Left ventricle myocardium inferior (tissue), 1 donor: ENCODE results near the gene GBF1. TPM values are rescaled to one million over a fixed set of nuclear protein-coding genes. Genes with fewer than 3 reads are reported as not detected.
A peak's percentile ranks its signal among the peaks of the same experiment; 100 is the strongest.

ENCODE experiments used
- DNase-seq: peaks from one replicate; pipeline ENCODE4 v3.0.0-alpha.2; 2020
- H3K27ac ChIP-seq: fragments of 200-600 bp; replicated peaks from 2 replicates; pipeline ENCODE4 v1.8.0; 2021
- H3K27me3 ChIP-seq: fragments of 200-600 bp; 2 replicates; pipeline ENCODE4 v1.8.0; 2021; ENCODE audit warnings: low read depth
- H3K36me3 ChIP-seq: fragments of 200-600 bp; 2 replicates; pipeline ENCODE4 v1.8.0; 2021
- H3K4me1 ChIP-seq: fragments of 200-600 bp; 2 replicates; pipeline ENCODE4 v1.8.0; 2021
- H3K4me3 ChIP-seq: fragments of 200-600 bp; 2 replicates; pipeline ENCODE4 v1.8.0; 2021; ENCODE audit warnings: mild to moderate bottlenecking, moderate library complexity
- H3K9me3 ChIP-seq: fragments of 200-600 bp; replicated peaks from 2 replicates; pipeline ENCODE4 v1.8.0; 2021
- CTCF ChIP-seq: fragments of 200-600 bp; IDR thresholded peaks from 2 replicates; pipeline ENCODE4 v1.8.0; 2021; ENCODE audit warnings: antibody characterized with exemption, mild to moderate bottlenecking, borderline replicate concordance
- intact Hi-C: fragments of 100-400 bp; cut with micrococcal nuclease; formaldehyde crosslinking; loops from one replicate; pipeline ENCODE4 v1.11.0; 2022
- total RNA-seq: library from RNA; stranded (reverse); fragmentation: NEBNext Ultra II Directional; extraction: Animal tissue kit (Norgen Biotek cat#: 25700); gene quantifications from one replicate; pipeline ENCODE4 v1.2.1, GENCODE V29; 2021
- donor health status: DM: no; HTN: yes; CAD: no; lungs with severe emphysema.

The GBF1 gene
- total RNA-seq, 1 donor from 2014 or later = 43.2 TPM

- peaks cover 33% of the 10 kb centered on the region for H3K36me3 ChIP-seq
- H3K4me1 ChIP-seq = peaks cover 21% of the 10 kb centered on the region
- TF ChIP-seq CTCF = no peak
- H3K9me3 ChIP-seq = no peaks in the 10 kb centered on the region
- no peak overlapping the region for H3K27ac ChIP-seq
- no peak overlapping the region for H3K4me3 ChIP-seq
- H3K27me3 ChIP-seq = peaks cover 1% of the 10 kb centered on the region
- intact Hi-C loops = no loop called here
- no peak for DNase-seq
Measured at GRCh38 chr10:102401735-102402511, 156.6 kb downstream of the GBF1 start.

GRCh38 chr10:102402512-102402896 lies 157.2 kb downstream of the GBF1 start:
- no peak for DNase-seq
- intact Hi-C loops = no loop called here
- Histone ChIP-seq H3K27me3 (peaks cover 7% of the 10 kb centered on the region), H3K36me3 (peaks cover 33% of the 10 kb centered on the region), H3K9me3 (no peaks in the 10 kb centered on the region), H3K27ac (no peak overlapping the region), H3K4me1 (peaks cover 19% of the 10 kb centered on the region), H3K4me3 (no peak overlapping the region)
- no peak for TF ChIP-seq CTCF

- Histone ChIP-seq H3K9me3 (no peaks in the 10 kb centered on the region), H3K4me1 (peaks cover 19% of the 10 kb centered on the region), H3K36me3 (peaks cover 31% of the 10 kb centered on the region), H3K4me3 (no peak overlapping the region), H3K27me3 (peaks cover 13% of the 10 kb centered on the region), H3K27ac (no peak overlapping the region)
- TF ChIP-seq CTCF = no peak
- intact Hi-C loops = no loop called here
- no peak for DNase-seq
Measured at GRCh38 chr10:102403115-102403514, 157.8 kb downstream of the GBF1 start.

GRCh38 chr10:102404361-102405107 lies 159.2 kb downstream of the GBF1 start:
- intact Hi-C loops = no loop called here
- TF ChIP-seq CTCF = no peak
- no peak overlapping the region for H3K27ac ChIP-seq
- no peaks in the 10 kb centered on the region for H3K9me3 ChIP-seq
- peaks cover 26% of the 10 kb centered on the region for H3K27me3 ChIP-seq
- H3K4me1 ChIP-seq = peaks cover 15% of the 10 kb centered on the region
- no peak for DNase-seq
- peaks cover 25% of the 10 kb centered on the region for H3K36me3 ChIP-seq
- H3K4me3 ChIP-seq = no peak overlapping the region

GRCh38 chr10:102405108-102405571 lies 159.8 kb downstream of the GBF1 start:
- H3K9me3 ChIP-seq = no peaks in the 10 kb centered on the region
- intact Hi-C loops = no loop called here
- H3K4me1 ChIP-seq = peaks cover 15% of the 10 kb centered on the region
- DNase-seq = peak; percentile 5
- no peak overlapping the region for H3K27ac ChIP-seq
- TF ChIP-seq CTCF = no peak
- H3K36me3 ChIP-seq = peaks cover 24% of the 10 kb centered on the region
- H3K4me3 ChIP-seq = no peak overlapping the region
- H3K27me3 ChIP-seq = peaks cover 32% of the 10 kb centered on the region
